Osteoblast (primary cell): ENCODE data around the gene ALLC. TPM values are rescaled to one million over a fixed set of nuclear protein-coding genes. Genes with fewer than 3 reads are reported as not detected.

ENCODE experiments used
- DNase-seq: peaks from one replicate; pipeline ENCODE4 v3.0.0; 2011; ENCODE audit warnings: low spot score, mixed read lengths; ENCODE audit not compliant: insufficient read length; ENCODE audit errors: missing footprints
- H2AFZ ChIP-seq: 2 replicates; pipeline ENCODE4 v1.6.0; 2011; ENCODE audit warnings: mild to moderate bottlenecking, low read length
- H3K27ac ChIP-seq: 2 replicates; pipeline ENCODE4 v1.5.1; 2011; ENCODE audit warnings: mild to moderate bottlenecking, low read depth, low read length, moderate library complexity
- H3K27me3 ChIP-seq: 2 replicates; pipeline ENCODE4 v1.6.0; 2012; ENCODE audit warnings: mild to moderate bottlenecking, control low read depth, inconsistent platforms, low read length, moderate library complexity; ENCODE audit not compliant: insufficient read depth
- H3K36me3 ChIP-seq: 2 replicates; pipeline ENCODE4 v1.5.1; 2011; ENCODE audit warnings: mild to moderate bottlenecking, low read length, control low read depth, moderate library complexity; ENCODE audit not compliant: insufficient read depth
- H3K4me1 ChIP-seq: 2 replicates; pipeline ENCODE4 v1.5.1; 2011; ENCODE audit warnings: mild to moderate bottlenecking, low read length, control low read depth, moderate library complexity; ENCODE audit not compliant: insufficient read depth
- H3K4me2 ChIP-seq: 2 replicates; pipeline ENCODE4 v1.6.0; 2011; ENCODE audit warnings: mild to moderate bottlenecking, low read length; ENCODE audit not compliant: insufficient read depth
- H3K4me3 ChIP-seq: fragments of 200-600 bp; sonication (generic); 3 replicates; pipeline ENCODE4 v1.5.1; 2012; ENCODE audit warnings: mild to moderate bottlenecking, low read length, inconsistent platforms; ENCODE audit not compliant: insufficient read depth
- H3K79me2 ChIP-seq: 2 replicates; pipeline ENCODE4 v1.6.0; 2012; ENCODE audit warnings: mild to moderate bottlenecking, low read length, control low read depth, inconsistent platforms; ENCODE audit not compliant: insufficient read depth
- H3K9me3 ChIP-seq: 2 replicates; pipeline ENCODE4 v1.5.1; 2011; ENCODE audit warnings: low read depth, low read length, control low read depth
- H4K20me1 ChIP-seq: 2 replicates; pipeline ENCODE4 v1.6.0; 2012; ENCODE audit warnings: mild to moderate bottlenecking, low read length, control low read depth; ENCODE audit not compliant: insufficient read depth
- CTCF ChIP-seq: IDR thresholded peaks from 2 replicates; pipeline ENCODE4 v1.5.1; 2011; ENCODE audit warnings: mild to moderate bottlenecking, low read depth, low read length, moderate library complexity; ENCODE audit errors: extremely low read depth
- total RNA-seq: library from RNA; depleted of rRNA; stranded (reverse); fragments of >200 nt; gene quantifications from 2 replicates; pipeline ENCODE4 v1.2.3, GENCODE V29; 2012

ALLC gene
- total RNA-seq, 1 donor = not detected

- H3K27ac ChIP-seq = no peak overlapping the region
- no peaks in the 10 kb centered on the region for H3K36me3 ChIP-seq
- H3K27me3 ChIP-seq = no peaks in the 10 kb centered on the region
- no peaks in the 10 kb centered on the region for H3K9me3 ChIP-seq
- H3K4me3 ChIP-seq = no peak overlapping the region
- no peaks in the 10 kb centered on the region for H3K4me1 ChIP-seq
- H3K79me2 ChIP-seq = no peaks in the 10 kb centered on the region
- no peak for DNase-seq
- no peak for TF ChIP-seq CTCF
- H4K20me1 ChIP-seq = no peaks in the 10 kb centered on the region
- no peak overlapping the region for H2AFZ ChIP-seq
- H3K4me2 ChIP-seq = no peak overlapping the region
Measured at GRCh38 chr2:3712831-3713503, 55.0 kb downstream of the ALLC start.

- no peaks in the 10 kb centered on the region for H4K20me1 ChIP-seq
- no peaks in the 10 kb centered on the region for H3K4me1 ChIP-seq
- TF ChIP-seq CTCF = no peak
- no peak overlapping the region for H3K27ac ChIP-seq
- no peak overlapping the region for H3K4me3 ChIP-seq
- no peaks in the 10 kb centered on the region for H3K36me3 ChIP-seq
- H3K79me2 ChIP-seq = no peaks in the 10 kb centered on the region
- H3K4me2 ChIP-seq = no peak overlapping the region
- H2AFZ ChIP-seq = no peak overlapping the region
- no peaks in the 10 kb centered on the region for H3K9me3 ChIP-seq
- H3K27me3 ChIP-seq = no peaks in the 10 kb centered on the region
- DNase-seq = no peak
Measured at GRCh38 chr2:3718679-3719078, 60.7 kb downstream of the ALLC start.

- no peaks in the 10 kb centered on the region for H4K20me1 ChIP-seq
- H3K9me3 ChIP-seq = no peaks in the 10 kb centered on the region
- H3K36me3 ChIP-seq = no peaks in the 10 kb centered on the region
- no peaks in the 10 kb centered on the region for H3K79me2 ChIP-seq
- DNase-seq = no peak
- no peak overlapping the region for H3K4me2 ChIP-seq
- H3K27ac ChIP-seq = no peak overlapping the region
- H3K4me1 ChIP-seq = no peaks in the 10 kb centered on the region
- no peaks in the 10 kb centered on the region for H3K27me3 ChIP-seq
- H2AFZ ChIP-seq = no peak overlapping the region
- no peak for TF ChIP-seq CTCF
- no peak overlapping the region for H3K4me3 ChIP-seq
Measured at GRCh38 chr2:3725002-3725401, 67.0 kb downstream of the ALLC start.

- no peaks in the 10 kb centered on the region for H3K79me2 ChIP-seq
- no peak overlapping the region for H2AFZ ChIP-seq
- H3K4me1 ChIP-seq = no peaks in the 10 kb centered on the region
- no peak for TF ChIP-seq CTCF
- H3K27me3 ChIP-seq = no peaks in the 10 kb centered on the region
- no peak for DNase-seq
- no peak overlapping the region for H3K4me2 ChIP-seq
- H3K27ac ChIP-seq = no peak overlapping the region
- no peaks in the 10 kb centered on the region for H3K36me3 ChIP-seq
- no peak overlapping the region for H3K4me3 ChIP-seq
- H4K20me1 ChIP-seq = no peaks in the 10 kb centered on the region
- no peaks in the 10 kb centered on the region for H3K9me3 ChIP-seq
Measured at GRCh38 chr2:3725458-3726250, 67.7 kb downstream of the ALLC start.
